ENCODE data around the gene ERF. TPM values are rescaled to one million over a fixed set of nuclear protein-coding genes. Genes with fewer than 3 reads are reported as not detected.
"Not testable (repeated sequence)": the region's sequence is repeated elsewhere in the genome, so short reads cannot be mapped to it uniquely, and the experiment has no call there.

ERF gene
- polyA plus RNA-seq, 3 donors = 65.2 to 78.9 (median 74.2) TPM

DNA sequence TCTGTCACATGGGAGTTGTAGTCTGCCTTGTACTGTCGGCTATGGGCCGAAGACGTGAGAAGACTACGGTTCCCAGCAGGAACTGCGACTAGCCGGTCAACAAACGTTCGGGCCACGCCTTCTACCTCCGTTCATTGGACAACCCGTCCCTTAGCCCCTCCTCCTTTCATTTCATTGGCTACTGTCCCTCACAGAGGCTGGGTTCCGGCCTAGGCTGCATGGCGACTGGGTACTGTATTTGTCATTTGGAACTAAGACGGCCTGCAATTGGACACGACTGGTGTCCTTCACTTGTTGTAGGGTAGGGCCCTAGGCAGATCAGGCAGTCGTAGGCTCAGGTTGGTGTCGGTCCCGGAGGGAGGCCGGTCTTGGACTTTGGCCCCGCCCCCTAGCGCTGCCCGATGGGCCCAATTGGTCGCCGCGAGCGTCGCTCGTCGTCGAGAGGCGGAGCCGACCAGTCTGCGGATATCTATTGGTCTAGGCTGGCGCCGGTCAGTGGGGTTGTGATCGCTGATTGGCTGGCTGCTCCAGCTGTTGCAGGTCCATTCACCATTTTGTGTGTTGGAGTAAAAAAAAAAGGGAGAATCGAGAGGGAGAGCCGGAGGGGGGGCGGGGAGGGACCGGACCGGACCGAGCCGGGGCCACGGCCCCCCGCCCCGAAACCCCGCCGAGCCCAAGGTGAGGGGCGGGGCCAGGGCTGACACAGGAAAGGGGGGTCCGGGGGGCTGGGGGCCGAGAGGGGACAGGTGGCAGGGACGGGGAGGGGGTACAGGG is 14.0 kb upstream of the ERF start, which contains the start of gene CIC:
TSS of gene CIC (plus strand) at position 549 of the 774 bp plus-strand sequence. CDS start 2,532 bp downstream, outside the sequence.
- DNase-seq (ENCODE audit: extremely low read depth in 1 of 11, low read depth in 9 of 11, low spot score in 4 of 11) = peak; percentile 99 to 100 (median 100)

GRCh38 chr19:42268142-42268703 is 13.3 kb upstream of the ERF start:
- DNase-seq (ENCODE audit: extremely low read depth in 1 of 11, low read depth in 9 of 11, low spot score in 4 of 11) = peak; percentile 100

GRCh38 chr19:42267644-42268141 is 12.8 kb upstream of the ERF start:
- DNase-seq (ENCODE audit: extremely low read depth in 1 of 11, low read depth in 9 of 11, low spot score in 4 of 11) = no peak

DNA sequence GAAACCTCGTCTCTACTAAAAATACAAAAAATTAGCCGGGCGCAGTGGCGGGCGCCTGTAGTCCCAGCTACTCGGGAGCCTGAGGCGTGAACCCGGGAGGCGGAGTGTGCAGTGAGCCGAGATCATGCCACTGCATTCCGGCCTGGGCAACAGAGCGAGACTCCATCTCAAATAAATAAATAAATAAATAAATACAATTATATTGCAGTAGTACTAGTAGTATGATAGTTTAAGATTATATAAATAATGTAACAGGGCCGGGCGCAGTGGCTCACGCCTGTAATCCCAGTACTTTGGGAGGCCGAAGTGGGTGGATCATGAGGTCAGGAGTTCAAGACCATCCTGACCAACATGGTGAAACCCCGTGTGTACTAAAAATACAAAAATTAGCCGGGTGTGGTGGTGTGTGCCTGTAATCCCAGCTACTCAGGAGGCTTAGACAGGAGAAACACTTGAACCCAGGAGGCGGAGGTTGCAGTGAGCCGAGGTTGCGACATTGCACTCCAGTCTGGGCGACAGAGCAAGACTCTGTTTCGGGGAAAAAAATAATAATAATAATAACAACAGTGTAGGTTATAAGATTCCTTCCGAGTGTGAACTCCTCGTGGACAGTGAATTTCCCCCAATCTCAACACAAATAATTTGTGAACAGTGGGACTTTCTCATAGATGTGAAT is 12.1 kb upstream of the ERF start:
- DNase-seq (ENCODE audit: extremely low read depth in 1 of 11, low read depth in 9 of 11, low spot score in 4 of 11) = not testable (repeated sequence)

DNA sequence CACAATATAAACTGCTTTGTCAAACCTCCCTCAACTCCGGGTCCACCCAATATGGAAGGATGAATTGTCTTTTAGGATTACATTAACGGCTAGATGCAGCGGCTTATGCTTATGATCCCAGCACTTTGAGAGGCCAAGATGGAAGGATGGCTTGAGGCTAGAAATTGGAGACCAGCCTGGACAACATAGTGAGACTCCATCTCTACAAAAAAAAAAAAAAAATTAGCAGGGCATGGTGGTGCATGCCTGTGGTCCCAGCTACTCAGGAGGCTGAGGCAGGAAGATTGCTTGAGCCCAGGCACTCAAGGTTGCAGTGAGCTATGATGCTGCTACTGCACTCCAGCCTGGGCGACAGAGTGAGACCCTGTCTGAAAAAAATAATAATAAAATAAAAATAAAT is 11.2 kb upstream of the ERF start:
- DNase-seq (ENCODE audit: extremely low read depth in 1 of 11, low read depth in 9 of 11, low spot score in 4 of 11) = not testable (repeated sequence)

GRCh38 chr19:42261763-42262162 is 6.8 kb upstream of the ERF start:
- no peak for DNase-seq (ENCODE audit: extremely low read depth in 1 of 11, low read depth in 9 of 11, low spot score in 4 of 11)

- DNase-seq (ENCODE audit: extremely low read depth in 1 of 11, low read depth in 9 of 11, low spot score in 4 of 11) = not testable (repeated sequence)
Measured at GRCh38 chr19:42257842-42258241, 2.9 kb upstream of the ERF start.

DNA sequence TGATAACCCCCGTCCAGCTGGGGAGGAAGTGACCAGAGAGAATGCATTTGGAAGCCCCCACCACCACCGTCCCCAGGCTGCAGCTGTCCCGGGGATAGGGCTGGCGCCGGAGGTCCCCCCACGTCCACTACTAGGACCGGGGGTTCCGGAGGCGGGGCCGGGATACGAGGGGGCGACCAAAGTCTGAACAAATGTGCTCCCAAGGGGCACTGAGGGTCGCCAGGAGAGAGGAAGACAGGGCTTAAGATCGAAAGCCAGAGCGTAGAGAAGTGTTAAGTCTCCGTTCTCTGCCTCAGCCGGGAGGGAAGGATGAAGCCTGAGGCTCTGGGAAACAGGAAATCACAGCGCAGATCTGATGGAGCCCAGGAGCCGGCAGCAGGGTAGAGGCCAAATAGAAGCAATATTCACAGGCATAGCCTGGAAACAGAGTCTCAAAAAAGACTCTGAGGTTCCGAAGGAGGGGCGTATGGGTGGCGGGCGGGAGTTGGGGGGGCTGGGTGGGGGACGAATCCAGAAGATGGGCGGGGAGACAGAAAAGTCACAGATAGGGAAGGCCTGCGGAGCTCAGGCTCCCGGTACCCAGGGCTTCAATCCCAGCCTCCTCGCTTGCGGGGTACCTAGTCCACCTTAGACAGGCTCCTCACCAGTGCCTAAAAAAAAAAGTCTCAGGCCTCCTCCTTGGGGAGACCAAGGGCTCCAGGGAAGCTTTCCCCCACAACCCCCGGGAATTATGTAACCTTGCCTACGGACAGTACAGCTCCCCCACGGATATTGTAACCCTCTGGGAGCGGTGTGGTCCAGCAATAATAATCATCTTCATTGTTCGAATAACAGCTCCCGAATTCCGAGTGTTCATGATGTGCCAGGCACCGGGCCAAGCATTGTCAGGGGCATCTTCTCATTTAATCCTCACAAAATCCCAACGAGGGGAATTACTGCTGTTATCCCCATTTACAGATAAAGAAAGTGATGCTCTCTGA is 1.1 kb upstream of the ERF start:
- peak in 1 of 11 donors; percentile 46 for DNase-seq (ENCODE audit: extremely low read depth in 1 of 11, low read depth in 9 of 11, low spot score in 4 of 11)

- DNase-seq (ENCODE audit: extremely low read depth in 1 of 11, low read depth in 9 of 11, low spot score in 4 of 11) = peak in 4 of 11 donors; percentile 69 to 81 (median 76)
Measured at GRCh38 chr19:42254089-42254849, 659 bp downstream of the ERF start.

DNA sequence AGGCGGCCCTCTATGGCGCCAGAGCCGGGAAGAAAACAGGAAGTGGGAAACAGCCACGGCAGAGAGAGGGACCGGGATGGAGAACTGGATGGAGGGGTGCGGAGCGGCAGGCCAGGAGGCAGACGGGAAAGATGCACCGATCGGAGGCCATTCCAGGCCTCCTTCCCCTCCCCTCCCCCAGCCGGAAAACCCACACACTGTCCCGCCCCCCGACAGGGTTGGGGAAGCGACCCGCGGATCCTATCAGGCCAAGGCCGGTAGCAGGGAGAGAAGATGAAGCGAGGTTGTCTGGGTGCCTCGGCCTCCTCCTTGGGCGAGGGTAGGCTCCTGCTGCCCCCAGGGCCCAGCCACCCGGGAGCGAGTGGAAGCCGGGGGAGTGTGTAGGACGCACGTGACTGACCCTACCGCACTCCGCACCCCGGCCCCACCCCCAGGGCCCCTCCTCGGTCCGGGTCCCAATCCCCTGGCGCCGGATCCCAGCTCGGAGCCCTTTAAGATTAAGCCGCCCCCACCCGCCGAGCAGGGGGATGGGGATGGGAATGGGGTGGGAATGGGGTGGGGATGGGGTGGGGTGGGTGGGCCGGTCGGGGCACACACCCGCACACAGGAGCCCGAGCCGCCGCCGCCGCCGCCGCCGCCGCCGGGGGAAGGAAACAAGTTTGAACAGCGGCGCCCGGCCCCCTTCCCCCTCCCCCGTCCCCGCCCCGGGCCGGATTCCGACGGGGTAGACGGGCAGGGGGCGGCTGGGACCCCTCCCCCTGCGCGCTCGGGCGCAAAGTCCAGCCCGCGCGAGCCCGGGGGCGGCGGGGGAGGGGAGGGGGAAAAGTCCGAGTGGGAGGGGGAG is 1.5 kb downstream of the ERF start:
- peak in 3 of 11 donors; percentile 61 to 77 (median 77) for DNase-seq (ENCODE audit: extremely low read depth in 1 of 11, low read depth in 9 of 11, low spot score in 4 of 11)

- DNase-seq (ENCODE audit: extremely low read depth in 1 of 11, low read depth in 9 of 11, low spot score in 4 of 11) = peak in 1 of 11 donors; percentile 78
Measured at GRCh38 chr19:42252365-42253244, 2.3 kb downstream of the ERF start.

DNA sequence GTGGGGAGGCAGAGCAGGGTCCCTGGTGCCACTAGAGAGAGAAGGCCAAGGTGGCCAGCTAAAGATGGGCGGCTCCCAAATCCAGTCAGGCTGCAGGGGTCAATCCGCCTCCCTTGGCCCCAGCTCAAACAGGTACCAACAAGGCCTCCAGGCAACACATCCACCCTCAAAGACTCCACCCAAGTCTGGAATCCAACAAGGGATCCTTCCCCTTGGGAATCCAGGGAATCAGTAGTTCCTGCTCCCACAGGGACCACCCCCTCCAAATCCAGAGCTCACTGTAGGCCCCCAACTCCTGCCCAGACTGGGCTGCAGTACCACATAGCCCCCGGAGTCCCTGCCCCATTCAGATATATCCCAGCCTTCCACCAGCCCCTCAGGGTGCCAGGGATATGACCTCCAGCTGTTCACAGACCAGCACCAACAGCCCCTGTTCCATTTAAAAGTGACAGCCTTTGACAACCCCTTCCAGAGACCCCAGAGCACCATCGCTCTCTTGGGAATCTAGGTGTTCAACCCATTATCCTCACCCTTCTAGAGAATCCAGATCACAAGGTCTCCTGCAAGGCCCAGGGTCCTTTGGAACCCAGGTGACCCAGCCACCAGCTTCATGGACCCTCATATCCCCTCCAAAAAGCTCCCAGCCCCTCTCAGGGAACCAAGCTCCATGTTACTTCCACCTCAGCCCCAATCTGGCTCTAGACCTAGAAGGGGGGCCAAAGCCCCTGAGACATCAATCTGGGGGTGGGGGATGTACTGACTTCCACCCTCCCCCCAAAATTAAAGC is 3.2 kb downstream of the ERF start:
- no peak for DNase-seq (ENCODE audit: extremely low read depth in 1 of 11, low read depth in 9 of 11, low spot score in 4 of 11)

- DNase-seq (ENCODE audit: extremely low read depth in 1 of 11, low read depth in 9 of 11, low spot score in 4 of 11) = no peak
Measured at GRCh38 chr19:42250666-42251531, 4.0 kb downstream of the ERF start.

- no peak for DNase-seq (ENCODE audit: extremely low read depth in 1 of 11, low read depth in 9 of 11, low spot score in 4 of 11)
Measured at GRCh38 chr19:42250183-42250665, 4.7 kb downstream of the ERF start.
